CD4-positive, alpha-beta T cell treated with Interferon alpha-2 for 1 hour (primary cell): ENCODE measurements around the gene ZNRF1.
A peak's percentile ranks its signal among the peaks of the same experiment; 100 is the strongest.
"Not testable (repeated sequence)": the region's sequence is repeated elsewhere in the genome, so short reads cannot be mapped to it uniquely, and the experiment has no call there.

ENCODE experiments used
- DNase-seq, 2 donors: peaks; one replicate each; pipeline ENCODE4 v3.0.0-alpha.2; 2020 to 2022

ZNRF1 gene

GRCh38 chr16:75080205-75081029 is 81.6 kb downstream of the ZNRF1 start:
- DNase-seq: no peak

- no peak for DNase-seq
Observed at GRCh38 chr16:75081179-75081859, 82.5 kb downstream of the ZNRF1 start.

GRCh38 chr16:75083813-75084212 is 85.0 kb downstream of the ZNRF1 start:
- DNase-seq: no peak

GRCh38 chr16:75085556-75085955 is 86.7 kb downstream of the ZNRF1 start:
- no peak for DNase-seq

GRCh38 chr16:75086281-75086680 is 87.5 kb downstream of the ZNRF1 start:
- DNase-seq: no peak

- DNase-seq: no peak
Observed at GRCh38 chr16:75086688-75087374, 88.0 kb downstream of the ZNRF1 start.

- DNase-seq: no peak
Observed at GRCh38 chr16:75087375-75087979, 88.7 kb downstream of the ZNRF1 start.

GRCh38 chr16:75088216-75088615 is 89.4 kb downstream of the ZNRF1 start:
- no peak for DNase-seq

- DNase-seq: no peak
Observed at GRCh38 chr16:75088934-75089333, 90.1 kb downstream of the ZNRF1 start.

GRCh38 chr16:75089486-75090202 is 90.8 kb downstream of the ZNRF1 start:
- no peak for DNase-seq

GRCh38 chr16:75090899-75091298 is 92.1 kb downstream of the ZNRF1 start:
- DNase-seq: not testable (repeated sequence)

- not testable (repeated sequence) for DNase-seq
Observed at GRCh38 chr16:75091619-75092018, 92.8 kb downstream of the ZNRF1 start.

GRCh38 chr16:75092777-75093176 is 94.0 kb downstream of the ZNRF1 start:
- no peak for DNase-seq

- no peak for DNase-seq
Observed at GRCh38 chr16:75093598-75094540, 95.0 kb downstream of the ZNRF1 start.

- DNase-seq: no peak
Observed at GRCh38 chr16:75095204-75095621, 96.4 kb downstream of the ZNRF1 start.

GRCh38 chr16:75096656-75097055 is 97.8 kb downstream of the ZNRF1 start:
- no peak for DNase-seq

- no peak for DNase-seq
Observed at GRCh38 chr16:75097191-75097761, 98.5 kb downstream of the ZNRF1 start.

- peak; percentile 64 to 81 for DNase-seq
Observed at GRCh38 chr16:75097941-75098901, 99.4 kb downstream of the ZNRF1 start.

GRCh38 chr16:75099075-75099667 is 100.3 kb downstream of the ZNRF1 start:
- no peak for DNase-seq
